ENCODE data around the gene NAV1.
"Not testable (repeated sequence)": the region's sequence is repeated elsewhere in the genome, so short reads cannot be mapped to it uniquely, and the experiment has no call there.

Gene NAV1

DNA sequence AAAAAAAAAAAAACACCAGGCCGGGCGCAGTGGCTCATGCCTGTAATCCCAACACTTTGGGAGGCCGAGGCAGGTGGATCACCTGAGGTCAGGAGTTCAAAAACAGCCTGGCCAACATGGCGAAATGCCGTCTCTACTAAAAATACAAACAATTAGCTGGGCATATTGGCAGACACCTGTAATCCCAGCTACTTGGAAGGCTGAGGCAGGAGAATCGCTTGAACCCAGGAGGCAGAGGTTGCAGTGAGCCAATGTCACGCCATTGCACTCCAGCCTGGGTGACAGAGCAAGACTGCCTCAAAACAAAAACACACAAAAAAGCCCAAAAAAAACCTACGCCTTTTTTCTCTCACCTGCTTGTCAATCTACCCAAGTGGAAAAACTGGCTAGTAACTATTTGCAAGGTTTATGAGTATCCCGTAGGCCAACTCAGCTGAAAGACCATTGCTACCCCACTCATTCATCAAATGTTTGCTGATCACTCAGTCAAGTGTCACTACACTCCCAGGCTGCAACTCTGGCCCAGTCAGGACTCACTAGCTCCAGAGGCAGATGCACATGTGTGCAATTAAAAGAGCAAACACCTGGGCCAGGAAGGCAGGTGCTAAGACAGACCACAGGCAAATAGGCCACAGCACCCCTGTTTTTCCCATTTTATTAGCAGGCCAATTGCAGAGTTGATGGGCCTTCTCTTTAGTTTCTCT lies 34.0 kb upstream of the NAV1 start:
- DNase-seq (ENCODE audit: low spot score): no peak

DNA sequence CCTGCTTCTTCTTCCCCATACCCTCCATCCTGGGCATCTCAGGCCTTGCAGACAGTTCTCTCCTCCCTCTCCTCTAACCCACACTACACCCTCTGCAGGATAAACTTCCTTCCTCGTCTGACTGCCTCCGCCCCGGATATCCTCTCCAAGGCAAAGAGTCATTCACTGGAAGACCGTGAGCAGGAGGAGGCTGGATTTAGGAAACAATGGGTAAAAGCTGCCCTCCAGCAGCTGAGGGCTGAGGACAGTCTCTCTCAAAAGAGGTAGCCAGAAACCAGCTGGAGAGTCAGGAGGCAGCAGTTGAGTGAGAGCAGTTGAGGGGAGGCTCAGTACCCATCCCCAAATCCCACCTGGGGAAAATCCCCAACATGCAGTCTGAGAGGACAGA lies 33.4 kb upstream of the NAV1 start:
- no peak for DNase-seq (ENCODE audit: low spot score)

DNA sequence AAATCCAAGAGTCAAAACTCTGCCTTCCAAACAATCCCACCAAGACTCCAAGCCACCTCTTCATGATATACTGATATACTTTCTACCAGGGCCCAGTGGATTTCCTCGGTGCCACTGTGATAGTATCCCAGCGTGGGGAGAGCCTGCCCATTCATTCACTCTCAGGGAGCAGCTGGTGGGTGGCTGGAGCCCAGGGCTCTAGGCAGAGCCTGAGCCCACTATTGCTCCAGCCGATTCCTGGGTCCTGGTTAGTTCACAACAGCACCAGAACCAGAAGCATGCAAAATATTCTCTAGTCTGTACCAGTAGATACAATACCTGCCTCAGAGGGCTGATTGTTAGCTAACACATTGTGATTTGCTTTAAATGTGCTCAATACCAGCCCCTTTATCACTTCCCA lies 32.8 kb upstream of the NAV1 start:
- DNase-seq (ENCODE audit: low spot score): no peak

DNA sequence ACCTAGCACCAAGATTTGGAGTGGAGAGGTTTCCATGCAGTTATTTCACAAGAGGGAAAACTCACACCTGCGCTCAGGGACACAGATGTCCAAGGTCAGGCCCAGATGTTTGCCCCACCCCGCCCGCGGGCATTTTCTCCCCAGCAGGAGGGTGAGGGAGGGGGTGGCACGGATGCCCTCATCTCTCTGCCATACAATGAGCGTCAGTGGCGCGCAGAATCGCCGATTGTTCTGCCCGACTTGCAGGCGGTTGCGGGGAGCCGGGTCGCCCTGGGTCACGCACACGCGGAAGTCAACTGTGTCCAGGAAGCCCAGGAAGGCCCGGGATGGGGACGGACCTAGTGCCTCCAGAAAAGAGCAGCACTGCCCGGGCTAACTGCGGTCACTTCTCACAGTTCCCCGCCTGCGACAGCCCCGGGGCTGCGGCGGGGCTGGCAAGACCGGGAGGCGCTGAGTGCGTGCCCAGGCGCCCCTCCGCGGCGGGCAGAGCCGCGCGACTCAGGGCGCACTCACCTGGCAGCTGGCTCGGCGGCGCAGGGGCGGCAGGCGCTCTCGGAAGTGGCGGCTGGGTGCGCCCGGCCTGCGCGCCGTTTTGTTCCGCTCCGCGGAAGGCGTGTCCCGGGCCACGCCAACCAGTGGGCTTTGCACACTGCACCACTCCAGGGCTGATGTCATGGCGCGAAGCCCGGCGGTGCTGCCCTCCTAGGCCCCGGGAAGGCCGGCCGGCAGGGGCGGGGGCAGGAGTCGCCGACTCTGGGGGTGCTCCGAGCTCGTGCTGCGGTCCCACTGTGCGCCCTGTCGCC lies 32.2 kb upstream of the NAV1 start, which contains the start of gene CSRP1:
Gene CSRP1, minus strand, starts transcription at position 567 of the 803 bp plus-strand sequence. CDS start 10,820 bp downstream, outside the sequence.
- peak; percentile 79 for DNase-seq (ENCODE audit: low spot score)

DNA sequence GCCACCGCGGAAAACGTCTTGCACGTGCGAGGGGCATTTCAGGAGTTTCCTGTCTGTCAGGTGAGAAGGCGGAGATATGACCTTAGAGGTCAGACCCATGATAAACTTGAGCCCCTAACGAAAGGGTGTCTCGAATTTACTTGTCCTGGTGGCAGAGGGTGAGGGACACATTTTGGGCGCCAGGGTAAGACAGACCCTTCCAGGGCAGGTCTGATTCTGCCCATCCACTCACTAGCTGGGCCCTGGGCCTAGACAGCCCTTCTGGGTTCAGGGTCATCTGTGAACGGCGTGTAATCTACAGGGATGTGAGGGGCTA lies 31.6 kb upstream of the NAV1 start:
- DNase-seq (ENCODE audit: low spot score): no peak

DNA sequence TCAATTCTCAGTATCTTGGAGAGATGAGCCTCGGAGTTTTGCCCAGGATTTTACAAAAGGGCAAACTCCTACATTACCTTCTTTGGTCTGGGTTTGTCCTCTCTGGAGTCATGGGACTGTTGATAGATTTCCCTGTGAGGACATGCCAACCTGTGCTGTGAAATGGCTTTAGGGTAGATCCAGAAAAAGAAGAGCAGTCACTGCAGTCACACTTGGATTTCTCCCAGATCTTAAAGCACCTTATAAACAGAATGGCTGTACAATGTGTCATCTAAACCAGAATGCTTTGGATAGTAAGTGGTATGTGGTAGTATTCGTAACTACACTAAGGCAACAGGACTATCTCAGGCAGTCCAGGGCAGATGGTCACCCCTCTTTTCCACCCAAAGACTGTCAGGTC lies 30.1 kb upstream of the NAV1 start:
- no peak for DNase-seq (ENCODE audit: low spot score)

DNA sequence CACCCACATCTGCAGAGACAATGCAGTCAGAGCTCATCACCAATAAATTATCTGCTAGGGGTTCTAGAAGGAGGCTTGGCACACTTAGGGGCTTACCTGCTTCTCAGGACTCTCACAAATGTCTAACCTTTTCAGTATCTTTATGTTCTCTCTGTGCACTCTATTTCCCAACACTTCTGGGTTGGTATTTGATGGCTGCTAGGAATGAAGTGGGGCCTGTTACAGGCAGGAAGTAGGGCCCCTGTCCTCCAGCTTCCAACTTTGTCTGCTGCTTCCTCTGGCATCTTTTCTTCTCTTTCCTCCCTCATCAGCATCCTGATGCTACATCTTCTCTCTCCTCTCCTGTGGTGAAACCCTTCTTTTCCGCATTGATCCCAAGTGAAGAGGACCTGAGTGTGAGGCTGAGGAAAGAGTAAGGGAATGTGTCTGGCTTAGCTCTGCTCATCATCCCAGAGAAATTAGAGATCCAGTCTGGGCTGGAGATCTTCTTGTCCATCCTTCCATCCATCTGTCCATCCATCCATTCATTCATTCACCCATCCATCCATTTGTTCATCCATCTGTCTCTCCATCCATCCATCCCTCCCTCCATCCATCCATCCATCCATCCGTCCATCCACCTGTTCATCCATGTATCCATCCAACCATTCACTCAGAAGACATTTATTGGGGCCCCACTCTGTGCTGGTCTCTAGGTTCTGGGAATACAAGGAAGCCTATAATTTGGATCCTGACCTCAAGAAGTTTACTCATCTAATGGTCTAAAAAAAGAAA lies 29.1 kb upstream of the NAV1 start:
- no peak for DNase-seq (ENCODE audit: low spot score)

DNA sequence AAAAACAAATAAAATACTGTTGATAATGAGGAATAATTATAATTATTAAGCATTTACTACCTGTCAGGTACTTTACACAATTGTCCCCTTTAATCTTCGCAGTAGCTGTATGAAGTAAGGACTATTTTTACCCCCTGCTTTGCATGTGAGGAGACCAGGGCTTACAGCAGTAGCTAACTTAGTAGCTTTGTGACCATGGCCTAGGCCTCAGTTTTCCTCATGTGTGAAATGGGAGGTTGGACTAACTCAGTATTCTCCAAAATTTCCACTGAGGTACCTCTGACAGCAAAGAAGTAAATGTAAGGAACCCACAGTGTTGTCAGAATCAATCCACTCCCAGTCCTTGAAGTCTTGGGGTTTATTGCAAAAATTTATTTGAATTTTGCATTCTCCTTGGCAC lies 28.2 kb upstream of the NAV1 start:
- DNase-seq (ENCODE audit: low spot score): no peak

DNA sequence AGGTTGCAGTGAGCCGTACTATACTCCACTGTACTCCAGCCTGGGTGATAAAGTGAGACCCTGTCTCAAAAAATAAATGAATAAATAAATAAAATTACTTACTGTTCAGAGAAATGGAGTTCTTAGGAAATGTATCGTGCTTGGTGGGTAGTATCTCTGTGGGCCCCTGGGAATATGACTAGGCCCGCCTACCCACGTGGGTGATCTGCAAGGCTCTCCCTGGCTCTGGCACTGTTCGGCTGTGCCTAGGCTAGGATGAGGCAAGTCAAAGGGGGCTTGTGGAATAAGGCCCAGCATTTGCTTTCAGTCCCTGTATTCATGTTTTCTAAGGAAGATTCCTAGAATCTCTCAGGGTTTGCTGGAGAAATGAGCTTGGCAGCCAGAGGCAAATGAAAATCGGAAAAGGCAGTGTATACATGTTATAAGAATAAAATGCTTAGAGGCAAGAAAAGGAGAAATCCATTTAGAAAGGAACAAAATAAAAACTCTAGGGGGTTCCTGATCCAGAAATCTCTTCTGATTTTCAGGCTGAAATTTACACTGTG lies 27.5 kb upstream of the NAV1 start:
- DNase-seq (ENCODE audit: low spot score): no peak

DNA sequence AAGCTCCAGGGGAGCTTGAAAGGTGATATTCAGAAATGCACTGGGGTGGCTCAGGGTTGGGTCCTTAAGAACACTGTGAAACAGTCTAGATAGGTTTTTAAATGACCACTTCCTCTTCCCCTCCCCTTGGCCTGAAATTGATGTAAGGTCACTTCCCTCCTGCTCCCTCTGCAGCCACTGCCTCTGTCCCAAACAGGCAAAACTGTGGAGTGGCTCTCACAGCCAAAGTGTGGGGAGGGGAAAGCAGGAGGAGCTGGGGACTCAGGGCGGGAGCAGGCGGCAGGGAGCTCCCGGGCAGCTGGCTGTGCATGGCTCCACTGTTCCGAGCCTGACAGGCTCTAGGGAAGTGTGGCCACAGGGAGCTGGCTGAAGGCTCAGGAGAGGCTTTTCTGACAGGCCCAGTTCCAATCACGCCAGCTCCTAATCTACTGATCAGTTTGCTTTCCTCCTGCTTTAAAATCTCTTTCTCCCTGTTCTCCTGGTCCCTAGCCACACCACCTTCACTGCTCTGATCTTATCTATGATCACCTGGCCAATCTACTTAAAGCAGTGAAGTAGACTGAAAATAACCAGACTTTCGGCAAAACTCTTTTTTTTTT lies 26.9 kb upstream of the NAV1 start:
- DNase-seq (ENCODE audit: low spot score): no peak

DNA sequence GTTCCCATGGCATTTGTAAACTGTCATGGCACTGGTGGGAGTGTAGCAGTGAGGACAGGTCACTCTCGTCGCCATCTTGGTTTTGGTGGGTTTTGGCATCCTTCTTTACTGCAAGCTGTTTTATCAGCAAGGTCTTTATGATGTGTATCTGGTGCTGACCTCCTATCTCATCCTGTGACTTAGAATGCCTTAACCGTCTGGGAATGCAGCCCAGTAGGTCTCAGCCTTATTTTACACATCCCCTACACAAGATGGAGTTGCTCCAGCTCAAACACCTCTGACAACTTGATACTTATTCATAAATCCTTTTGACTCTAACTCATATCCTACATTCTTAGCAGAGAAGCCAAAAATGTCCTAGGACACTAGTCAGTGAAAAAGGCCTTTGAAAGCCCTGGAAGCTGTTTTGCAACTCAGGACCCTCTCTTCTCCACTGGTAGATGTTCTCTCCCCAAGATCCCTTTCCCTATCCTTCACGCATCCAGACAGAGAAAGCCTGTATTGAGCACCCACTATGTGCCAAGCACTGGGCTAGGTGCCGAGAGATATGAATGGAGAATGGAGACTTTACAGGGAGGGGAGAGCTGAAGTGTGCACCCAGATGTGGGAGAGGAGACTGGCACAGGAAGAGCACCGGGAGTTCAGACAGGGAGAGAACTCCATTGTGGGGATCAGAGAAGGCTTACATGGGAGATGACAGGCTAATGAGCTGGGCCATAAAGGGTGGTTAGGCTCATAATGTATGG lies 25.3 kb upstream of the NAV1 start:
- no peak for DNase-seq (ENCODE audit: low spot score)

DNA sequence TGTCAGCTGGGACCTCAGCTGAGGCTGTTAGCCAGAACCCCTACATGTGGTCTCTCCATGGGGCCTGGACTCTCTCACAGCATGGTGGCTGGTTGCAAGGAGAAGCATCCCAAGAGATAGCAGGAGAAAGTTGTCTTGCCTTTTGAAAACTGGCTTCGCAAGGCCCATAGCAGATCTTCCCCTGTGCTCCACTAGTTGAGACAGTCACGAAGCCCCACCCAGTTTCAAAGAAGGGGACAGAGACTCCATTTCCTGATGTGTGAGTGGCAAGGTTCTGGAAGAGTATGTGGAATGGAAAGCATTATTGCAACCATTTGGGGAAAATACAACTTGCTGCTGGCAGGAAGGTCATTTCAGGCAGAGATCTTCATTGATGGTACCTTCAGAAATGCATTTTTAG lies 24.5 kb upstream of the NAV1 start:
- DNase-seq (ENCODE audit: low spot score): no peak

DNA sequence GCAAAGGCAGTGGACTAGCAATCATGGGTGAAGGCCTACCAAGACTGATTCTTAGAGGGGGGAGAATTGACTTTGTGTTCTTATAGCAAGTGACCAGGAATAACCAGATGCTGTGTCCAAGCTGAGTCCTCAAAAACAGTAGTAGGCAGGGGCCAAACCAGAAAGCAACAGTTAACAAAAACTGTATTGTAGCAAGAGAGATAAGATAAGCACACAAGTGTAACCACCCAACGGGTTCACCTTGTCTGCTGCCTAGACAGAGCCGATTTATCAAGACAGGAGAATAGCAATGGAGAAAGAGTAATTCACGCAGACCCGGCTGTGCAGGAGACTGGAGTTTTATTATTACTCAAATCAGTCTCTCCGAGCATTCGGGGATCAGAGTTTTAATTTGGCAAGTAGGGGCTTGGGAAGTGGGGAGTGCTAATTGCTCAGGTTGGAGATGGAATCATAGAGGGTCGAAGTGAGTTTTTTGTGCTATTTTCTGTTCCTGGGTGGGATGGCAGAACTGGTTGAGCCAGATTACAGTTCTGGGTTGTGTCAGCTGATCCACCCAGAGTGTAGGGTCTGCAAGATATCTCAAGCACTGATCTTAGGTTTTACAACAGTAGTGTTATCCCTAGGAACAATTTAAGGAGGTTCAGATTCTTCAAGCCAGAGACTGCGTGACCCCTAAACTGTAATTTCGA lies 23.7 kb upstream of the NAV1 start:
- DNase-seq (ENCODE audit: low spot score): no peak

DNA sequence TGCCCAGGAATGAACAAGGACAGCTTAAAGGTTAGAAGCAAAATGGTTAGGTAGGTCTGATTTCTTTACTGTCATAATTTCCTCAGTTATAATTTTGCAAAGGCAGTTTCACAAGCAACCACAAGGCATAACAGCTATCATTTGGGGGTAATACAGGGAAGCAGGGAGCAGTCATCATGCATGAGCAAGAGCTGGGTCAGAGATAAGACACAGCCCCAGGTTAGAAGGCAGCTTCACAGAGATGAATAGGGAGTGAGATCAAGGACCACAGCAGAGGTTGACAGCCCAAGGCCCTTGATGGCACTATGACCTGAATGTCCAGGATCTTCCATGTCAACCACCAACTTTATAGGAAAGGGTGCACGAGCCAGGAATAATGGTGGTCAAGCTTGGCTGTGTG lies 23.0 kb upstream of the NAV1 start:
- no peak for DNase-seq (ENCODE audit: low spot score)

DNA sequence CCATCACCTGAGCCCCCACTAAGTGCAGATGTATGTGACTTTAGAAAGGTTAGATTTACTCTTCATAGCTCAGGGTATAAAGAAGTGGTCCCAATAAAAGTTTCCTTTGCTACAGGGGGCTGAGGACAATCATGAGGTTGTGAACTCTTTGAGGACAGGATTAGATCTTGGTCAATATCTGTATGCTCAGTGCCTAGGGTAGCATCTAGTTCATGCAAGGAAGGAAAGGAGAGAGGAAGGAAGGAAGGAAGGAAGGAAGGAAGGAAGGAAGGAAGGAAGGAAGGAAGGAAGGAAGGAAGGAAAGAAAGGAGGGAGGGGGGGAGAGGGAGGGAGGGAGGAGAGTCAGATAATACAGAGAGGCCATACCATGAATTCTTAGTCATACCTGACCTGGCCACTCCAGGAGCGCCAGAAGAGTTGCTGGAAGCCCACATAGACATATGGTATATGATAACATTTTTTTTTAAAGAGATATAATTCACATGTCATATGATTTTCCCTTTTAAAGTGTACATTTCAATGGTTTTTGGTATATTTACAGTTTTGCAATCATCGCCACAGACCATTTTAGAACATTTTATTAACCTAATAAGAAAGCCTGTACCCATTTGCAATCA lies 22.3 kb upstream of the NAV1 start:
- DNase-seq (ENCODE audit: low spot score): no peak

DNA sequence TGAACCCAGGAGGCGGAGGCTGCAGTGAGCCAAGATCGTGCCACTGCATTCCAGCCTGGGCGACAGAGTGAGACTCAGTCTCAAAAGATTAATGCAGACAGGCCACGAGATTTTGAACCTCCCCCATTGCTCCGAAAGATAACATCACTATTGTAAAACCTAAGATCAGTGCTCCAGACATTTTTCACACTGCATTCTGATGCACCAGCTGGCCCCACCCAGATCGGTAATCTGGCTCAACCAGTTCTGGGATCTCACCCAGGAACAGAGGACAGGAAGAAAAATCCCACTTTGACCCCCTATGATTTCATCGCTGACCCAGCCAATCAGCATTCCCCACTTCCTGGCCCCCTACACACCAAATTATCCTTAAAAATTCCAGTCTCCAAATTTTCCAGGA lies 21.3 kb upstream of the NAV1 start:
- DNase-seq (ENCODE audit: low spot score): no peak

DNA sequence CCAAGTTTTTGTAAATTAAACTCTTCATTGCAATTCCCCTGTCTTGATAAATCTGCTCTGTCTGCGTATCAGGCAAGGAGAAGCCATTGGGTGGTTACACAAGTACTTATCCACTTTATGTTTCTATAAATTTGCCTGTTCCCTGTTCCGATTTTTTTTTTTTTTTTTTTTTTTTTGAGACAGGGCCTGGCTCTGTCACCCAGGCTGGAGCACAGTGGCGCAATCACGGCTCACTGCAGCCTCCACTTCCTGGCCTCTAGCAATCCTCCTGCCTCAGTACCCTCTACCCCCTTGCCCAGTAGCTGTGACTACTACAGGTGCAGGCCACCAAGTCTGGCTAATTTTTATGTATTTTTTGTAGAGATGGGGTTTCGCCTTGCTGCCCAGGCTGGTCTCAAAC lies 20.9 kb upstream of the NAV1 start:
- no peak for DNase-seq (ENCODE audit: low spot score)

DNA sequence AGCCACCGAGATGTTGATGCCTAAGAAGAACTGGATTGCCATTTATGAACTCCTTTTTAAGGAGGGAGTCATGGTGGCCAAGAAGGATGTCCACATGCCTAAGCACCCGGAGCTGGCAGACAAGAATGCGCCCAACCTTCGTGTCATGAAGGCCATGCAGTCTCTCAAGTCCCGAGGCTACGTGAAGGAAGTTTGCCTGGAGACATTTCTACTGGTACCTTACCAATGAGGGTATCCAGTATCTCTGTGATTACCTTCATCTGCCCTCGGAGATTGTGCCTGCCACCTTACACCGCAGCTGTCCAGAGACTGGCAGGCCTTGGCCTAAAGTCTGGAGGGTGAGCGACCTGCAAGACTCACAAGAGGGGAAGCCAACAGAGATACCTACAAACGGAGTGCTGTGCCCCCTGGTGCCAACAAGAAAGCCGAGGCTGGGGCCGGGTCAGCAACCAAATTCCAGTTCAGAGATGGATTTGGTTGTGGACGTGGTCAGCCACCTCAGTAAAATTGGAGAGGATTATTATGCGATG lies 18.8 kb upstream of the NAV1 start:
- DNase-seq (ENCODE audit: low spot score): not testable (repeated sequence)

DNA sequence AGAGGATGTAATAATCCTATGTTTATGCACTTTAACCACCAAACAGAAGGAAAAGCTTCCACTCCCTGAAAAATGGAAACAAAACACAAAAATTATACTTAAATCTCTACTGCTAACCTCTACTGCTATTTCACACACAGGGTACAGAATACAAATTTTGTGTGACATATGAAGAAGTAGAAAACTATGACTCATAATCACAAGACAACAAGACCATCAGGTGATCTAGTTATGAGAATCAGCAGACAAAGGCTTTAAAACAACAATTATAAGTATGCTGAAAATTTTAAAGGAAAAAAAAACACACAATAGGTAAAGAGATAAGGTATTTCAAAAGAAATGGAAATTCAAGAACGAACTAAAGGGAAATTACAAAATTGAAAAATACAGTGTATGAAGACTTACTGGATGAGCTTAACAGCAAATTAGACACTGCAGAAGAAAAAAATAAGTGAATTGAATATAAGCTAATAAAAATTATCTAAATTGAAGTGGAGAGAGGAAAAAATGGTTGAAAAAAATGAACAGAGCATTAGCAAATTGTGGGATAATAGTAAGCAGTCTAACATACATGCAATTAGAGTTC lies 13.6 kb upstream of the NAV1 start:
- no peak for DNase-seq (ENCODE audit: low spot score)

DNA sequence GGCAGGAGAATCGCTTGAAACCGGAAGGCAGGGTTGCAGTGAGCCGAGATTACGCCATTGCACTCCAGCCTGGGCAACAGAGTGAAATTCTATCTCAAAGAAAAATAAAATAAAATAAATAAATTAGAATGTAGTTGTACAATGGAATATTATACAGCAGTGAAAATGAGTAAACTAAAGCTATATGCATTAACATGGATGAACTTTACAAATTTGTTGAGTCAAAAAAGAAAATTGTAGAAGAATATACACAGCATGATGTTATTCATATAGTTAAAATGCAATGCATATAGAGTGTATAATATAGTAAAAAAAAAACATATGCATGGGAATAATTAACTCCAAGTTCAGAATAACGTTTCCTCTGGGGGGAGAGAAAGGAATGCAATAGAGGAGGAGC lies 11.0 kb upstream of the NAV1 start:
- DNase-seq (ENCODE audit: low spot score): no peak
